Fibroblast of pulmonary artery (primary cell): ENCODE measurements around the gene DBT.
A peak's percentile ranks its signal among the peaks of the same experiment; 100 is the strongest.
"Not testable (repeated sequence)": the region's sequence is repeated elsewhere in the genome, so short reads cannot be mapped to it uniquely, and the experiment has no call there.

Source experiments
- DNase-seq: peaks from one replicate; pipeline ENCODE4 v3.0.0-alpha.2; 2010; ENCODE audit warnings: low read depth
- H3K4me3 ChIP-seq: replicated peaks from 2 replicates; pipeline ENCODE4 v1.5.1; 2011; ENCODE audit warnings: low read depth, mild to moderate bottlenecking, control low read depth, low read length, moderate library complexity
- TF ChIP-seq, protein P1 (sequence below): IDR thresholded peaks from 2 replicates; pipeline ENCODE4 v1.5.1; 2011; ENCODE audit warnings: mild to moderate bottlenecking, control low read depth, low read length, inconsistent platforms; ENCODE audit errors: missing control alignments

The DBT gene

DNA sequence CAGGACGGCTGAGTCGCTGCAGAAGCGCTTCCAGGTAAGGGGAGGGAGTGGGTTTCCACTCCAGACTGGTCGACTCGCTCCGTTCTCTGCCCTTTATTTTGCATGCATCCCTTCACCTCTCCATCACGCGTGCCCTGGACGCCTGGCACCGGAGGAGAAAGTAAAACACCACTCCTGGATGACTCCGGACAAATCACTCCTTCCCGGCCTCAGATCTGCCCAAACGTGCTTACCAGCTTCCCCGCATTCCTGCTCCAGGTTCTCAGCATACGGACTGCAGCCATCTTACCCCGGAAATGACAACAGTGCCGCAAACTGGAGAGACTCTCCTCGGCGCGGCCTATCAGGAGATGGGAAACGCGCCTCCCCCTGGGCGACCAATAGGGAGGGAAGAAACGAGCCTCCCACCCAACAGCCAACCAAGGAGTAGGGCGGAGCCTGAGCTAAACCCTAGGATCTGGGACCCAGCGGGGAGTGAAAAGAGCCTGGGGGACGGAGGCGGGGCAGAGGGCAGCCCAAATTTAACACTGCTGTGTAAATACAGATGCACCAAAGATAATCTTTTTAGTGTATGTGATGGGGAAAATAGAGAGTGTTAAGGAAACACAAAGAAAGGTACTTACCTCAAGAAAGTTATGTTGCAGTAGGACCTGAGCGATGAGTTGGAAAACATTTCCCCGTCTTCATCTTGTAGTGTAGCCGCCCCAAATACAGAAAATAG is at the start of gene DBT:
DBT (minus strand) TSS at position 298 of the 721 bp plus-strand sequence; CDS start at position 284, 14 bp downstream.
- H3K4me3 ChIP-seq = peak within 1 kb of the TSS; percentile 73
- TF ChIP-seq, protein P1, sequence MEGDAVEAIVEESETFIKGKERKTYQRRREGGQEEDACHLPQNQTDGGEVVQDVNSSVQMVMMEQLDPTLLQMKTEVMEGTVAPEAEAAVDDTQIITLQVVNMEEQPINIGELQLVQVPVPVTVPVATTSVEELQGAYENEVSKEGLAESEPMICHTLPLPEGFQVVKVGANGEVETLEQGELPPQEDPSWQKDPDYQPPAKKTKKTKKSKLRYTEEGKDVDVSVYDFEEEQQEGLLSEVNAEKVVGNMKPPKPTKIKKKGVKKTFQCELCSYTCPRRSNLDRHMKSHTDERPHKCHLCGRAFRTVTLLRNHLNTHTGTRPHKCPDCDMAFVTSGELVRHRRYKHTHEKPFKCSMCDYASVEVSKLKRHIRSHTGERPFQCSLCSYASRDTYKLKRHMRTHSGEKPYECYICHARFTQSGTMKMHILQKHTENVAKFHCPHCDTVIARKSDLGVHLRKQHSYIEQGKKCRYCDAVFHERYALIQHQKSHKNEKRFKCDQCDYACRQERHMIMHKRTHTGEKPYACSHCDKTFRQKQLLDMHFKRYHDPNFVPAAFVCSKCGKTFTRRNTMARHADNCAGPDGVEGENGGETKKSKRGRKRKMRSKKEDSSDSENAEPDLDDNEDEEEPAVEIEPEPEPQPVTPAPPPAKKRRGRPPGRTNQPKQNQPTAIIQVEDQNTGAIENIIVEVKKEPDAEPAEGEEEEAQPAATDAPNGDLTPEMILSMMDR = no peak
- peak; percentile 95 for DNase-seq

DNA sequence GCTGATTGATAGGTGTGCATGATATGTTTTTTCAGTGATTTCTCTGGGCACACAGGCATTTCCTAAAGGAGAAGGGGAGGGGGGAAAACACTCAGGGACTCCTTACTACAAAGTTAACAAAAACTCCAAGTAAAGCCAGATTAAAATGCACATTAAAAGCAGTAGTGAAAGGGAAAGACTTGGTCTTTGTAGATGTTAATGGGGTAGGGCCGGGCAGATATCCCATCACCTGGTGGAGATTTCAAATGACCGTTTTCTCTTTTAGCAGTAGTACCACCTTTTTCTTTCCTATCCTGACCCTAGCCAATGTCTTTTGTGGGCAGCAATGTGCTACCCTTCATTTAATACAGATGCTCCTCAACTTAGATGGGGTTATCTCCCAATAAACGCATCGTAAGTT is 48.9 kb upstream of the DBT start:
- H3K4me3 ChIP-seq = no peak overlapping the region
- TF ChIP-seq, protein P1 = no peak
- no peak for DNase-seq

- H3K4me3 ChIP-seq, DNase-seq: not testable (repeated sequence)
Measured at GRCh38 chr1:100296997-100297396, 47.4 kb upstream of the DBT start.

DNA sequence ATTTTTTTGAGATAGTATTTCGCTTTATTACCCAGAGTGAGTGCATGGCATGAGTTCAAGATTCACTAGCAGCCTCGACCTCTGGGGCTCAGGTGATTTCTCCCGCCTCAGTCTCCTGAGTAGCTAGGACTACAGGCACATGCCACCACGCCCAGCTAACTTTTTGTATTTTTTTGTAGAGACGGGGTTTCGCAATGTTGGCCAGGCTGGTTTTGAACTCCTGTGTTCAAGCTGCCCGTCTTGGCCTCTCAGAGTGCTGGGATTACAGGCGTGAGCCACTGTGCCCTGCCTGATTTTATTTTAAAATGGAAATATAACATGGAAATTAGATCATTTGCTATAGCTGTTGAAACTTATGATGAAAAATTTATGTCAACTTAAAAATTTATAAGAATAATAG is 46.5 kb upstream of the DBT start:
- H3K4me3 ChIP-seq = no peak overlapping the region
- TF ChIP-seq, protein P1 = no peak
- DNase-seq = no peak

- TF ChIP-seq, protein P1 = no peak
- DNase-seq = peak; percentile 74
- H3K4me3 ChIP-seq = no peak overlapping the region
Measured at GRCh38 chr1:100292711-100293110, 43.1 kb upstream of the DBT start.

- no peak overlapping the region for H3K4me3 ChIP-seq
- TF ChIP-seq, protein P1 = no peak
- peak; percentile 27 for DNase-seq
Measured at GRCh38 chr1:100290291-100290690, 40.7 kb upstream of the DBT start.

GRCh38 chr1:100287162-100287561 is 37.5 kb upstream of the DBT start:
- TF ChIP-seq, protein P1 = no peak
- no peak overlapping the region for H3K4me3 ChIP-seq
- no peak for DNase-seq
